OCI-M2 (cell line): ENCODE results near the gene STX10.

Experiments
- DNase-seq: peaks from one replicate; lab custom pipeline; 2025; ENCODE audit not compliant: unreplicated experiment; lab: John Stamatoyannopoulos, UW

STX10 gene

DNA sequence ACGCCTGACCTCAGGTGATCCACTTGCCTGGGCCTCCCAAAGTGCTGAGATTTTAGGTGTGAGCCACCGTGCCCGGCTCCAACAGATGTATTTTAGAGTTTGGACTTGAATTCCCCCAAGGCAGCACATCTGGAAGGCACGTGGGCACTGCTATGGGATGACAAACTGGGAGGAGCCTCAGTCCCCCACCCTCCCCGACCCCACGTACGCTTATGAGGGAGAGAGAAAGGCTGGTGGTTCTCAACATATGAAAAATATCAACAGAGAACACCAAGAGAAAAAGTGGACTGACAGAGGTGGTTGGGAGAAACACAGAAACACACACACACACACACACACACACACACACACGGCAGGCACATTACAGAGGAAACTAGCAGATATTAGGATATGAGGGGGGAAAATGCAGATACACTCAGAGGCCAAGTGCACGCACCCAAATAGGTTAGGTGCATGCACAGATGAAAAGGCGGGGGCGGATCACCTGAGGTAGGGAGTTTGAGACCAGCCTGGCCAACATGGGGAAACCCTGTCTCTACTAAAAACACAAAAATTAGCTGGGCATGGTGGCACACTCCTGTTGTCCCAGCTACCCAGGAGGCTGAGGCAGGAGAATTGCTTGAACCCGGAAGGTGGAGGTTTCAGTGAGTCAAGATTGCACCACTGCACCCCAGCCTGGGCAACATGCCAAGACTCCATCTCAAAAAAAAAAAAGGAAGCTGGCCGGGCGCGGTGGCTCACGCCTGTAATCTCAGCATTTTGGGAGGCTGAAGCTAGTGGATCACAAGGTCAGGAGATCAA, 3.2 kb downstream of the STX10 start:
- no peak for DNase-seq

DNA sequence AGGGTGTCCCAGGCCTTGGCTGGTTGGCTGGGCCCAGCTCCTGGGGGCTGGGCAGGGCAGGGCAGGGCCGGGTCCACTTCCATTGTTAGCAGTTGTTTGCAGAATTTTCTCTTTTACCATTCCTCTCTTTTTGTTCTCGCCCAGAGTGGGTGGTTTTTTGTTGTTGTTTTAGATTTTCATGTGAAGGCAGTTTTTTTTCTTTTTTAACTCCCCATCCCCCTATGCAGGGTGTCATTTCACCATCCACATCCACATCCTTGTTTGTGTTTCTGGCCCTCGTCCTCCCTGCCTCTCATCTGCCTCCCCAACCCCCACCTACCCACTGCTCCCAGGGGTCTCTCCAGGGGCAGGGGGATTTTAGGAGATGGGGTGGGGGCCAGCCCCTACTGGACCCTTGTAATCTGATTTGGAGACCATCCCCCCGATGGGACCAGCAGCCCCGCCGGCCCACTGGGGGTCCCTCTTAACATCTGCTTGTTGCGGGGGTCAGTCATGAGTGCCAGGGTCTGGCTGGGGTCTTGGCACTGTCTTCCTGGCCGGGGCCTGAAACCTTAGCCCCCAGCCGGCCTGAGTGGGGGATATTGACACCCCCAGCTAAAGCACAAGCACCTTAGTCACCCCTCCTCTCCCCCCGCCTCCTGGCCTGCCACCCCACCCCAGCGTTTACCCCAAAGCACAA, 10.4 kb downstream of the STX10 start:
- DNase-seq, result no peak

DNA sequence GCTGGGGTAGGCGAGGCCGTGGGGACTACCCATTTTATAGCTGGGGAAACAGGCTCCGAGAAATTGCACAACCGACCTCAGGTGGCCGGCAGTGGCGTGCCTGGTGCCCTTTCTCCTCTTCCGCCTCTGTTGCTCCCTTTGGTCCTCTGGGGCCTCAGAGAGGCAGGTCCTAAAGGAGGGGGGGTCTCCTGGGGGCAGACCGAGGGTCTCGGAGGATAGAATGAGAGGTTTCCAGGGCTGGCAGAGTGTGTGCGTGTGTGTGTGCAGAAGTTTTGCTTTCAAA, 11.3 kb downstream of the STX10 start:
- no peak for DNase-seq

DNA sequence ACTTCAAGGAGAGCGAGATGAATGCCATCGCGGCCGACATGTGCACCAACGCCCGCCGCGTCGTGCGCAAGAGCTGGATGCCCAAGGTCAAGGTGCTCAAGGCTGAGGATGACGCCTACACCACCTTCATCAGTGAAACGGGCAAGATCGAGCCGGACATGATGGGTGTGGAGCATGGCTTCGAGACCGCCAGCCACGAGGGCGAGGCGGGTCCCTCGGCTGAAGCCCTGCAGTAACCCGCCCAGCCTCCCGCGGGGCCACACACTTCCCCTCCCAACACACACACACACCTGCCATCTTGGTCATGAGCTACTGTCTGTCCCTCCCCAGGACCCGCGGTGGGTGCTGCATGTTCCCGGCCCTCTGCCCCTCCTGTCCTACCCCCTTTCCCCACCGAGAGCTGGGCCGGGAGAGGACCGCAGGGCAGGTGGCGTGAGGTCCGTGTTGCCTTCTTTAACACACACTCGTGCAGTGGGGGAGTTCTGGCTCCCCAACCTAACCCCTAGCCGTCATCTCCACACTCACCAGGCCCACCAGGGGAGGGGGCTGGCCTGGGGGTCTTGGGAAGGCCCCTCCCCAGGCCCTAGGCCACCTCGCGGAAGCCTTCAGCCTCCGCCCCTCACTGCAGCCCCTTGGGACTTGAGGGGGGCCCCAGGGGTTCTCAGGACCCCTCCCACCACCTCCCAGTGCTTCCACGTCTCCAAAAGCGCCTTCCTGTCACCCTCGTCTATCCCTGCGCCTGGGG, 11.8 kb downstream of the STX10 start:
- DNase-seq, result no peak

GRCh38 chr19:13137290-13137794, 12.8 kb downstream of the STX10 start:
- no peak for DNase-seq

DNA sequence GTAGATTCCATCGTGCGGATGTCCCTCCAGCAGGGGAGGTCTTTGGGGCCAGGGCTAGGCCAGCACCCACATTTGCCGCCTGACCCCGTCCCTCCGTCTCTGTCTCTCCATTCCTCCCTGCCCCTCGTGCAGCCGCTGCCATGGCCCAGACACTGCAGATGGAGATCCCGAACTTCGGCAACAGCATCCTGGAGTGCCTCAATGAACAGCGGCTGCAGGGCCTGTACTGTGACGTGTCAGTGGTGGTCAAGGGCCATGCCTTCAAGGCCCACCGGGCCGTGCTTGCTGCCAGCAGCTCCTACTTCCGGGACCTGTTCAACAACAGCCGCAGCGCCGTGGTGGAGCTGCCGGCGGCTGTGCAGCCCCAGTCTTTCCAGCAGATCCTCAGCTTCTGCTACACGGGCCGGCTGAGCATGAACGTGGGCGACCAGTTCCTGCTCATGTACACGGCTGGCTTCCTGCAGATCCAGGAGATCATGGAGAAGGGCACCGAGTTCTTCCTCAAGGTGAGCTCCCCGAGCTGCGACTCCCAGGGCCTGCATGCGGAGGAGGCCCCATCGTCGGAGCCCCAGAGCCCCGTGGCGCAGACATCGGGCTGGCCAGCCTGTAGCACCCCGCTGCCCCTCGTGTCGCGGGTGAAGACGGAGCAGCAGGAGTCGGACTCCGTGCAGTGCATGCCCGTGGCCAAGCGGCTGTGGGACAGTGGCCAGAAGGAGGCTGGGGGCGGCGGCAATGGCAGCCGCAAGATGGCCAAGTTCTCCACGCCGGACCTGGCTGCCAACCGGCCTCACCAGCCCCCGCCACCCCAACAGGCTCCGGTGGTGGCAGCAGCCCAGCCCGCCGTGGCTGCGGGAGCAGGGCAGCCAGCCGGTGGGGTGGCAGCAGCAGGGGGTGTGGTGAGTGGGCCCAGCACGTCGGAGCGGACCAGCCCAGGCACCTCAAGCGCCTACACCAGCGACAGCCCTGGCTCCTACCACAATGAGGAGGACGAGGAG, 14.8 kb downstream of the STX10 start:
- no peak for DNase-seq

GRCh38 chr19:13134626-13135025, 15.5 kb downstream of the STX10 start:
- DNase-seq, result no peak

DNA sequence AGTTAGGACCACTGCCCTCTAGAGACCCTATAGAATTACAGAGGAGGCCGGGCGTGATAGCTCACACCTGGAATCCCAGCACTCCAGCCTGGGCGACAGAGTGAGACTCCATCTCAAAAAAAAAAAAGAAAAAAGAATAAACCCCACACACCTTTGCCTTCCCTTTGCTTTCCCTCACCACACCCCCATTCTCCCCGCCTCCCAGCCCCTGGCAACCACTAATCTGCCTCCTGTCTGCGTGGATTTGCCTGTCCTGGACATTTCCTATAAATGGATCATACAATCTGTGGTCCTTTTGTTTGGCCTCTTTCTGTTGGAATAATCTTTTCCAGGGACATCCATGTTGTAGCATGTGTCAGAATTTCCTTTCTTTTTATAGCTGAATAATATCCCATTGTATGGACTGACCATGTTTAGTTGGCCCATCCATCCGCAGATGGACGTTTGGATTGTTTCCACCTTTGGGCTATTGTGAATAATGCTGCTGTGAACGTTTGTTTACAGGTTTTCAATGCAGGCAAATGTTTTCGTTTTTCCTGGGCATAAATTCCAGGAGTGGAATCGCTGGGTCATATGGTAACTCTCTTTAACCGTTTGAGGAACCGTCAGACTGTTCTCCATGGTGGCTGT, 16.8 kb downstream of the STX10 start:
- no peak for DNase-seq

- DNase-seq, result no peak
Observed at GRCh38 chr19:13132471-13133180, 17.5 kb downstream of the STX10 start.

DNA sequence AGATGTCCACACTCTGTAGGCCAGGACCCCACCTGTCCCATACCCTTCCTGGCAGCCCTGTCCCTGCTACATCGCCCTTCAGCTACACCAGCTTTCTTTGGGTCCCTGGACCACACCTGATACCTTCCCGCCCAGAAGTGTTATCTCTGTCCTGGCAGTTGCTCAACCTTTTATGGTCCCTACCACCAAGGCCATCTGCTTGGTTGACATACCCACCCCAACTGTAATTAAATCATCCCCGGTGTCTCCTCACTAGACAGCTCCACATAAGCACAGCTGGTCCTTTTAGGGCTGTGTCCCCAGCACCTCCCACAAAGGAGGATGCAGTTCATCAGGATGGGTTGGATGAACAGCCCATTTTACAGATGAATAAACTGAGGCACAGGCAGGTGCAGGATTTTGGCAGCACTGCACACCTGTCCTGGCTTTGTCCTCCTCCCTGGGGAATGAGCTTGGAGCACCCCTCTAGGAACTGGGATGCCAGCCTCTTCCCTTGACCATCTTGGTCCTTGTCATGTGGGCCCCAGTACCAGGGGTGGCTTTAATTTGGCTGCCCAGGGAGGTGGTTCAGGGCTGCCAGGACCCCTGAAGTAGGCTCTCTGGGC, 19.2 kb downstream of the STX10 start:
- DNase-seq, result no peak

DNA sequence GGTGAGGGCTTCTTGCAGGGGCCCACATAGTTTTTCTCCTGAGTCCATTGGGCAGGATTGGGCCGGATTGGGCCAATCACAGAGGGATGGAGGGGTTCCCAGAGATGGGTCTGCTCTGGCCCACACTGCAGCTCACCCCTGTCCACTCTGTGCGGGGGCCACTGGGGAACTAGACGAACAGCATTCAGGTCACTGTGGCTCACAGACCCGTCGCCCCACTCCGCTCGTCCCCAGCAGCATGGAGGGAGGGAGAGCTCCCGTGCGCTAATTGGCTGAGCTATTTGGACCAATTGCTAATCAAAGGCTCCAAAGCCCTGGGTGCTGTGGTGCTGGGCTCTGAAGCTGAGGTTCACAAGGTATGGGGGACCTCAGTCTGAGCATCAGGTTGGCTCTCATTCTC, 20.8 kb downstream of the STX10 start:
- no peak for DNase-seq

DNA sequence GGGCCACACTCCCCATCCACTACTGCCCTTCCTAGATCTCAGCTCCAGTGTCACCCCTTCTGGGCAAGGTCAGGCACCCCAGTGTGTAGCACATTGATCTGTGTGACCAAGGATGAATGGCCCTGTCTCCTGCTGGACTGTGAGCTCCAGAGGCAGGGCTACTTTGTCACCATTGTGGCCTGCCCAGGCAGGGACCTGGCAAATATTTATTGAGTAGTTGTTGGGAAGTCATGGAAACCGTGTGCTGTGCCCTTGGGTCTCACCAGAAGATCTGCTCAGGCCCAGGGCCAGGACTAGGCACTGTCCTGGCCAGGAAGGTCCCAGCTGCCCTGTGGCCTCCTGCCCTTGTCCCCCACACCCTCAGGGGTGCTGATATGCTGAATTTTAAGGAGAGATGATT, 21.6 kb downstream of the STX10 start:
- DNase-seq, result no peak

- DNase-seq, result no peak
Observed at GRCh38 chr19:13127811-13128575, 22.2 kb downstream of the STX10 start.

- no peak for DNase-seq
Observed at GRCh38 chr19:13127051-13127450, 23.1 kb downstream of the STX10 start.

DNA sequence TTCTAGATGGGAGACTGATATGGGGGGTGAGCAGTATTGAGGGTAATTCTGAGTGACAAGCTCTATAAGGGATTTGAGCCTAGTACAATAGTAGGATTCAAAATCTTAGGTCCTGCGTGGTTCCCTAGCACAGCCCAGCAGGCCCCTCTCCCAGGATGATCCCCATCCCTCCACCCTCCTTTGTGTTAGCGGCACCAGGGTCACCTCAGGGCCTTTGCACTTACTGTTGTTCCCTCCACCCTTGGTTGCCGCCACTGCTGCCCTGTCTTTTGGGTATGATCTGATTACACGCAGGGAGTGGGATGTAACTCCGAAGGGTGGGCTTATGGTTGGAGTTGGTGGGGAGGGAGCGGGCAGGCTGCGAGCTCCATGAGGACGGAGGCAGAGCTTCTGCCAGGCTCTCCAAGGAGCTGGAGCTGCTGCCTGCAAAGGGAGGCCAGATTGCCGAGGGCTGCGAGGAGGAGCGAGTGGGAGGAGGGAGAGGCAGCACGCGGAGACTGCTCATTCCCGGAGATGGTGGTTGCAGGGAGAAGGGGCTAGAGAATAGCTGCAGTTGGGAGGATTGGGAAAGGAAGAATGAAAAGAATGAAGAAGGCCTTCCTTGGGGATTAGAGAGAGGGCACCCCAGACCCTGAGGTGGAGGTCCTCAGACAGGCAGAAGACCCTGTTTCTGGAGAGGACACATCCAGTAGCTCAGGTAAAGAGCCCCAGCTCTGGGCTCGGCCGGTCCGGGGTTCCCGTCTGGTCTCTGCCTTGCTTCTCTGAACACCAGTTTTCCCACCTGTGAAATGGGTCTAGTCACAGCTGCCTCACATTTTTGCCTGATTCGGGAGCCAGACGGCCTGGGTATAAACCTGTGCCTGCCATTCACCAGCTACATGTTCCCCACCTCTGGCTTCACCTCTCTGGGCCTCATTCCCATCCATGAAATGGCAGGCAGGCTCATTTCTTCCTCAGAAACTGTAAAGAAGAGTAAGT, 26.9 kb downstream of the STX10 start:
- DNase-seq, result no peak

GRCh38 chr19:13122275-13122878, 27.8 kb downstream of the STX10 start:
- DNase-seq, result no peak
